HEK293 (cell line): ENCODE measurements around the gene BCLAF1.

Source experiments
- CTCF ChIP-seq: fragments of 450-650 bp; formaldehyde crosslinking; IDR thresholded peaks from 2 replicates; pipeline ENCODE4 v1.5.1; 2016; ENCODE audit warnings: missing biosample characterization, missing genetic modification characterization
- KLF16 ChIP-seq: fragments of 450-650 bp; formaldehyde crosslinking; IDR thresholded peaks from 2 replicates; pipeline ENCODE4 v1.5.1; 2017; ENCODE audit warnings: missing biosample characterization, missing genetic modification characterization
- KLF7 ChIP-seq: fragments of 450-650 bp; formaldehyde crosslinking; IDR thresholded peaks from 2 replicates; pipeline ENCODE4 v1.5.1; 2016; ENCODE audit warnings: missing biosample characterization, missing genetic modification characterization, borderline replicate concordance
- REPIN1 ChIP-seq: fragments of 450-650 bp; formaldehyde crosslinking; IDR thresholded peaks from 2 replicates; pipeline ENCODE4 v1.5.1; 2017; ENCODE audit warnings: missing biosample characterization, missing genetic modification characterization, low read depth
- ZBTB26 ChIP-seq: fragments of 450-650 bp; formaldehyde crosslinking; optimal IDR thresholded peaks from 2 replicates; pipeline ENCODE3; 2016; ENCODE audit warnings: missing biosample characterization, mild to moderate bottlenecking, missing genetic modification characterization
- ZFP69B ChIP-seq: fragments of 450-650 bp; formaldehyde crosslinking; IDR thresholded peaks from 2 replicates; pipeline ENCODE4 v1.5.1; 2016; ENCODE audit warnings: missing biosample characterization, missing genetic modification characterization
- ZNF302 ChIP-seq: fragments of 450-650 bp; formaldehyde crosslinking; IDR thresholded peaks from 2 replicates; pipeline ENCODE4 v1.5.1; 2016; ENCODE audit warnings: missing biosample characterization, missing genetic modification characterization, low read depth
- ZNF830 ChIP-seq: fragments of 450-650 bp; IDR thresholded peaks from 2 replicates; pipeline ENCODE4 v1.5.0; 2018; ENCODE audit warnings: missing biosample characterization, missing genetic modification characterization, low read depth, mild to moderate bottlenecking, moderate library complexity
- ZSCAN18 ChIP-seq: fragments of 450-650 bp; formaldehyde crosslinking; IDR thresholded peaks from 2 replicates; pipeline ENCODE4 v1.5.1; 2016; ENCODE audit warnings: missing biosample characterization, missing genetic modification characterization
- ZSCAN23 ChIP-seq: fragments of 450-650 bp; formaldehyde crosslinking; IDR thresholded peaks from 2 replicates; pipeline ENCODE4 v1.5.1; 2016; ENCODE audit warnings: missing biosample characterization, missing genetic modification characterization

- TF ChIP-seq ZNF302 (tag by site-specific recombination) = no peak
- no peak for TF ChIP-seq CTCF (tag by site-specific recombination)
- no peak for TF ChIP-seq ZFP69B (tag by site-specific recombination)
- TF ChIP-seq REPIN1 (tag by site-specific recombination) = no peak
- no peak for TF ChIP-seq ZBTB26 (tag by site-specific recombination)
- no peak for TF ChIP-seq KLF7 (tag by site-specific recombination)
- no peak for TF ChIP-seq ZNF830 (tag by site-specific recombination)
- TF ChIP-seq KLF16 (tag by site-specific recombination) = no peak
- TF ChIP-seq ZSCAN18 (tag by site-specific recombination) = no peak
- TF ChIP-seq ZSCAN23 (tag by site-specific recombination) = no peak
Observed at GRCh38 chr6:136334853-136335252, 45.2 kb upstream of the BCLAF1 start.
